ENCODE data around the gene STK11. TPM values are rescaled to one million over a fixed set of nuclear protein-coding genes. Genes with fewer than 3 reads are reported as not detected.

STK11 gene
- total and polyA plus RNA-seq, 2 donors (not counting 3 experiments of a cell fraction or from before 2014, with no cell fraction given): 39.4 to 75.4 TPM

GRCh38 chr19:1248786-1249297 is 43.3 kb downstream of the STK11 start:
- peak overlapping the region; percentile 71 to 95 (median 84) for H3K4me3 ChIP-seq (replicated peaks in 1 of 3; ENCODE audit: insufficient read depth in 1 of 3, low read depth in 1 of 3, low read length in 3 of 3)
- intact Hi-C loops (cut with micrococcal nuclease): loop anchor here (1.0 to 10.0 kb wide), 2 partner anchors 17 to 454 kb away; partner anchors contain the start of gene PTBP1
- H3K9ac ChIP-seq (replicated peaks; ENCODE audit: extremely low read depth, insufficient read depth, low read length): peak overlapping the region; percentile 97
- H3K9me3 ChIP-seq (replicated peaks; ENCODE audit: control insufficient read depth, insufficient read depth, low read length): no peaks in the 10 kb centered on the region
- H2AFZ ChIP-seq (ENCODE audit: low read depth, low read length): no peak overlapping the region
- DNase-seq (ENCODE audit: low read depth, low spot score) (no peak), FAIRE-seq (no peak)
- peaks cover 18% of the 10 kb centered on the region for H3K4me1 ChIP-seq (ENCODE audit: control insufficient read depth, extremely low read depth, insufficient read depth, low read length)
- no peaks in the 10 kb centered on the region for H3K9me1 ChIP-seq (replicated peaks; ENCODE audit: control insufficient read depth, extremely low read depth, insufficient read depth, low read length)
- peak overlapping the region; percentile 33 for H3K4me2 ChIP-seq (ENCODE audit: insufficient read depth, low read length)
- peaks cover 37% of the 10 kb centered on the region for H3K79me2 ChIP-seq (ENCODE audit: control insufficient read depth, insufficient read depth, low read length)
- dilution Hi-C loops (cut with MboI; ENCODE audit: extremely low pct_ligation_motif_present, low sequenced_read_pairs): no loop called here
- peaks cover 0 to 5% of the 10 kb centered on the region in 2 experiments for H3K36me3 ChIP-seq (ENCODE audit: control insufficient read depth in 2 of 2, extremely low read depth in 1 of 2, insufficient read depth in 2 of 2, low read length in 2 of 2)
- ChIA-PET CTCF (interaction anchor here (0.6 to 1.6 kb wide), 2 partner anchors 12 to 17 kb away, joined by 3 to 14 read pairs; no protein-coding TSS in a partner anchor), POLR2A (interaction anchor here (1.0 kb wide), 2 partner anchors 17 to 20 kb away, joined by 7 to 10 read pairs; partner anchors contain the start of gene CIRBP)
- H3K27ac ChIP-seq (ENCODE audit: insufficient read depth, low read depth, low read length): peak overlapping the region; percentile 99
- peak; percentile 82 for TF ChIP-seq POLR2AphosphoS5 (IDR thresholded peaks at IDR 0.05; ENCODE audit: insufficient read depth, low read depth, low read length)
- peak; percentile 50 for TF ChIP-seq FOS (IDR thresholded peaks at IDR 0.05; ENCODE audit: borderline replicate concordance, insufficient read depth, low read length)
- TF ChIP-seq, protein P1, sequence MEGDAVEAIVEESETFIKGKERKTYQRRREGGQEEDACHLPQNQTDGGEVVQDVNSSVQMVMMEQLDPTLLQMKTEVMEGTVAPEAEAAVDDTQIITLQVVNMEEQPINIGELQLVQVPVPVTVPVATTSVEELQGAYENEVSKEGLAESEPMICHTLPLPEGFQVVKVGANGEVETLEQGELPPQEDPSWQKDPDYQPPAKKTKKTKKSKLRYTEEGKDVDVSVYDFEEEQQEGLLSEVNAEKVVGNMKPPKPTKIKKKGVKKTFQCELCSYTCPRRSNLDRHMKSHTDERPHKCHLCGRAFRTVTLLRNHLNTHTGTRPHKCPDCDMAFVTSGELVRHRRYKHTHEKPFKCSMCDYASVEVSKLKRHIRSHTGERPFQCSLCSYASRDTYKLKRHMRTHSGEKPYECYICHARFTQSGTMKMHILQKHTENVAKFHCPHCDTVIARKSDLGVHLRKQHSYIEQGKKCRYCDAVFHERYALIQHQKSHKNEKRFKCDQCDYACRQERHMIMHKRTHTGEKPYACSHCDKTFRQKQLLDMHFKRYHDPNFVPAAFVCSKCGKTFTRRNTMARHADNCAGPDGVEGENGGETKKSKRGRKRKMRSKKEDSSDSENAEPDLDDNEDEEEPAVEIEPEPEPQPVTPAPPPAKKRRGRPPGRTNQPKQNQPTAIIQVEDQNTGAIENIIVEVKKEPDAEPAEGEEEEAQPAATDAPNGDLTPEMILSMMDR (IDR thresholded peaks at IDR 0.05; ENCODE audit: extremely low read depth in 1 of 2, insufficient read depth in 1 of 2, low read depth in 1 of 2, low read length in 2 of 2): peak; percentile 75 to 85
- no peak for TF ChIP-seq POLR2A (IDR thresholded peaks at IDR 0.05; ENCODE audit: low read depth, low read length)
- no peaks in the 10 kb centered on the region for H4K20me1 ChIP-seq (replicated peaks; ENCODE audit: control insufficient read depth, extremely low read depth, insufficient read depth, low read length)
- H3K27me3 ChIP-seq (ENCODE audit: control insufficient read depth in 2 of 2, insufficient read depth in 2 of 2, low read length in 2 of 2): no peaks in the 10 kb centered on the region
- BruUV-seq (replicated peaks): TSS peak; percentile 67
